H9 (cell line): ENCODE data around the gene SLC2A14. TPM values are rescaled to one million over a fixed set of nuclear protein-coding genes. Genes with fewer than 3 reads are reported as not detected.

Experiments used
- DNase-seq: peaks from one replicate; pipeline ENCODE4 v3.0.0-alpha.2; 2017
- H2AFZ ChIP-seq: one replicate; pipeline ENCODE4 v1.6.1; 2013; ENCODE audit warnings: mild to moderate bottlenecking, low read length, control low read depth, moderate library complexity
- H2AK5ac ChIP-seq: 2 replicates; pipeline ENCODE4 v1.6.1; 2013; ENCODE audit warnings: low read length, control low read depth, mixed read lengths; ENCODE audit not compliant: insufficient read length
- H2BK120ac ChIP-seq: one replicate; pipeline ENCODE4 v1.6.1; 2013; ENCODE audit warnings: low read depth, mild to moderate bottlenecking, low read length, control low read depth, inconsistent platforms; ENCODE audit not compliant: poor library complexity, severe bottlenecking
- H2BK12ac ChIP-seq: 2 replicates; pipeline ENCODE4 v1.6.1; 2013; ENCODE audit warnings: low read length, control low read depth, mixed read lengths, low read depth; ENCODE audit not compliant: insufficient read length
- H2BK15ac ChIP-seq: 2 replicates; pipeline ENCODE4 v1.6.1; 2013; ENCODE audit warnings: low read depth, low read length, control low read depth
- H2BK20ac ChIP-seq: one replicate; pipeline ENCODE4 v1.6.1; 2013; ENCODE audit warnings: low read depth, mild to moderate bottlenecking, low read length, control low read depth, inconsistent platforms; ENCODE audit not compliant: poor library complexity, severe bottlenecking
- H2BK5ac ChIP-seq: 2 replicates; pipeline ENCODE4 v1.6.1; 2013; ENCODE audit warnings: low read length, control low read depth, mixed read lengths; ENCODE audit not compliant: insufficient read length
- H3K14ac ChIP-seq: 2 replicates; pipeline ENCODE4 v1.6.1; 2013; ENCODE audit warnings: low read length, control low read depth; ENCODE audit not compliant: insufficient read depth
- H3K18ac ChIP-seq: 2 replicates; pipeline ENCODE4 v1.6.1; 2013; ENCODE audit warnings: low read depth, mild to moderate bottlenecking, mixed read lengths, low read length, control low read depth; ENCODE audit not compliant: insufficient read length
- H3K23ac ChIP-seq: 2 replicates; pipeline ENCODE4 v1.6.1; 2013; ENCODE audit warnings: low read length, control low read depth, mixed read lengths, low read depth; ENCODE audit not compliant: insufficient read length
- H3K23me2 ChIP-seq: 2 replicates; pipeline ENCODE4 v1.6.1; 2013; ENCODE audit warnings: low read depth, mild to moderate bottlenecking, mixed read lengths, low read length, control low read depth; ENCODE audit not compliant: insufficient read length, poor library complexity, severe bottlenecking
- H3K27ac ChIP-seq: 2 replicates; pipeline ENCODE4 v1.5.1; 2013; ENCODE audit warnings: low read length, control low read depth, mixed read lengths, low read depth; ENCODE audit not compliant: insufficient read length
- H3K27me3 ChIP-seq: 2 replicates; pipeline ENCODE4 v1.6.1; 2013; ENCODE audit warnings: low read length, control low read depth, inconsistent platforms; ENCODE audit not compliant: insufficient read depth
- H3K4ac ChIP-seq: 2 replicates; pipeline ENCODE4 v1.6.1; 2013; ENCODE audit warnings: low read depth, mild to moderate bottlenecking, control low read depth, inconsistent platforms, low read length, moderate library complexity
- H3K4me1 ChIP-seq: 2 replicates; pipeline ENCODE4 v1.6.1; 2013; ENCODE audit warnings: low read length, control low read depth, inconsistent platforms; ENCODE audit not compliant: insufficient read depth
- H3K4me2 ChIP-seq: 2 replicates; pipeline ENCODE4 v1.6.1; 2013; ENCODE audit warnings: low read length, control low read depth, mixed read lengths; ENCODE audit not compliant: insufficient read length, insufficient read depth
- H3K56ac ChIP-seq: 2 replicates; pipeline ENCODE4 v1.6.1; 2013; ENCODE audit warnings: low read depth, mild to moderate bottlenecking, mixed read lengths, low read length, control low read depth; ENCODE audit not compliant: insufficient read length
- H3K79me1 ChIP-seq: 2 replicates; pipeline ENCODE4 v1.6.1; 2013; ENCODE audit warnings: low read depth, mild to moderate bottlenecking, moderate library complexity, low read length, control low read depth, inconsistent platforms; ENCODE audit not compliant: insufficient read depth, poor library complexity, severe bottlenecking
- H3K79me2 ChIP-seq: 2 replicates; pipeline ENCODE4 v1.6.1; 2013; ENCODE audit warnings: low read length, control low read depth, inconsistent platforms; ENCODE audit not compliant: insufficient read depth
- H3K9ac ChIP-seq: 2 replicates; pipeline ENCODE4 v1.6.1; 2013; ENCODE audit warnings: low read length, control low read depth, mixed read lengths; ENCODE audit not compliant: insufficient read length; ENCODE audit errors: extremely low read depth
- H3K9me3 ChIP-seq: one replicate; pipeline ENCODE4 v1.6.1; 2013; ENCODE audit warnings: low read depth, low read length, inconsistent platforms; ENCODE audit not compliant: control insufficient read depth
- H3T11ph ChIP-seq: one replicate; pipeline ENCODE4 v1.6.1; 2013; ENCODE audit warnings: mild to moderate bottlenecking, low read length, control low read depth, inconsistent platforms
- H4K20me1 ChIP-seq: one replicate; pipeline ENCODE4 v1.6.1; 2013; ENCODE audit not compliant: control insufficient read depth, insufficient read length, insufficient read depth
- H4K5ac ChIP-seq: 2 replicates; pipeline ENCODE4 v1.6.1; 2013; ENCODE audit warnings: low read depth, mild to moderate bottlenecking, mixed read lengths, low read length, control low read depth; ENCODE audit not compliant: insufficient read length
- H4K8ac ChIP-seq: replicated peaks from 2 replicates; pipeline ENCODE4 v1.6.1; 2013; ENCODE audit warnings: low read length, control low read depth, mixed read lengths, low read depth; ENCODE audit not compliant: insufficient read length
- H4K91ac ChIP-seq: 2 replicates; pipeline ENCODE4 v1.6.1; 2013; ENCODE audit warnings: low read depth, mild to moderate bottlenecking, moderate library complexity, mixed read lengths, low read length, control low read depth; ENCODE audit not compliant: insufficient read length
- H3K27ac Mint-ChIP-seq, 3 experiments: 2 replicates in 2 of 3; 3 replicates in 1 of 3; pipeline ENCODE4 v1.8.0; 2020 to 2021; ENCODE audit warnings: mixed read lengths in 3 of 3, mild to moderate bottlenecking in 1 of 3, moderate library complexity in 1 of 3
- H3K27me3 Mint-ChIP-seq: 2 replicates; pipeline ENCODE4 v1.8.0; 2021; ENCODE audit warnings: low read depth, mild to moderate bottlenecking, moderate library complexity, mixed read lengths
- H3K36me3 Mint-ChIP-seq, 3 experiments: 2 replicates in 2 of 3; 3 replicates in 1 of 3; pipeline ENCODE4 v1.8.0; 2020 to 2021; ENCODE audit warnings: low read depth in 3 of 3, mixed read lengths in 3 of 3; ENCODE audit not compliant: insufficient read depth in 1 of 3
- H3K4me1 Mint-ChIP-seq, 2 experiments: 2 replicates each; pipeline ENCODE4 v1.8.0; 2020; ENCODE audit warnings: mixed read lengths in 2 of 2
- H3K4me3 Mint-ChIP-seq, 2 experiments: 2 replicates in 1 of 2; 3 replicates in 1 of 2; pipeline ENCODE4 v1.8.0; 2020 to 2021; ENCODE audit warnings: mild to moderate bottlenecking in 2 of 2, mixed read lengths in 2 of 2, moderate library complexity in 1 of 2
- H3K9me3 Mint-ChIP-seq, 2 experiments: 2 replicates in 1 of 2; 3 replicates in 1 of 2; pipeline ENCODE4 v1.8.0; 2020; ENCODE audit warnings: mild to moderate bottlenecking in 2 of 2, mixed read lengths in 2 of 2, moderate library complexity in 1 of 2
- CTCF ChIP-seq: fragments of 200-600 bp; sonication (generic); conservative IDR thresholded peaks from 3 replicates; pipeline ENCODE4 v1.8.0; 2021; ENCODE audit warnings: antibody characterized with exemption, mild to moderate bottlenecking
- WGBS: extraction: QIAGEN DNeasy Blood & Tissue Kit; methylation state at CpG from one replicate; pipeline ENCODE4 v1.1.7; 2013; ENCODE audit warnings: missing lambda C conversion rate, low lambda C conversion rate, mixed read lengths; ENCODE audit not compliant: insufficient read length; ENCODE audit errors: extremely low coverage; 5-methylcytosine and 5-hydroxymethylcytosine counted together
- total RNA-seq: library from RNA; stranded (reverse); gene quantifications from 2 replicates; pipeline ENCODE4 v1.2.1, GENCODE V29; 2021

SLC2A14 gene
- total RNA-seq, 1 experiment from 2014 or later, result 19.1 TPM

- no peak for DNase-seq
- WGBS, result no CpG with 5 or more reads among the region's 1 CpG
- no peak overlapping the region for H2AFZ ChIP-seq
- no peak overlapping the region for H4K91ac ChIP-seq
- no peaks in the 10 kb centered on the region for H3K9me3 ChIP-seq
- no peaks in the 10 kb centered on the region for H3K4me1 ChIP-seq
- no peaks in the 10 kb centered on the region for H3K79me2 ChIP-seq
- TF ChIP-seq CTCF, result no peak
- no peaks in the 10 kb centered on the region for H3K27me3 ChIP-seq
- H3K27ac Mint-ChIP-seq, result no peak overlapping the region; a peak in 1 of 7 replicates
- H2BK120ac ChIP-seq, result no peak overlapping the region
- no peak overlapping the region for H2BK5ac ChIP-seq
- H3T11ph ChIP-seq, result no peak overlapping the region
- no peaks in the 10 kb centered on the region for H3K79me1 ChIP-seq
- H3K36me3 Mint-ChIP-seq, result no peaks in the 10 kb centered on the region
- no peaks in the 10 kb centered on the region for H3K23me2 ChIP-seq
- peaks cover 21 to 22% of the 10 kb centered on the region in 2 experiments for H3K4me1 Mint-ChIP-seq
- no peaks in the 10 kb centered on the region for H3K9me3 Mint-ChIP-seq
- no peak overlapping the region for H3K14ac ChIP-seq
- H4K5ac ChIP-seq, result no peak overlapping the region
- H3K23ac ChIP-seq, result no peak overlapping the region
- H3K56ac ChIP-seq, result no peak overlapping the region
- H4K8ac ChIP-seq, result no peak overlapping the region
- H2AK5ac ChIP-seq, result no peak overlapping the region
- H2BK12ac ChIP-seq, result no peak overlapping the region
- no peak overlapping the region for H3K18ac ChIP-seq
- no peak overlapping the region for H2BK20ac ChIP-seq
- H3K9ac ChIP-seq, result no peak overlapping the region
- no peaks in the 10 kb centered on the region for H4K20me1 ChIP-seq
- no peak overlapping the region for H2BK15ac ChIP-seq
- H3K4ac ChIP-seq, result no peak overlapping the region
- H3K27ac ChIP-seq, result no peak overlapping the region
- H3K4me3 Mint-ChIP-seq, result no peak overlapping the region
- no peaks in the 10 kb centered on the region for H3K27me3 Mint-ChIP-seq
- no peak overlapping the region for H3K4me2 ChIP-seq
Measured at GRCh38 chr12:7834701-7835100, 38.0 kb downstream of the SLC2A14 start.
